ENCODE measurements around the gene SLC12A6. TPM values are rescaled to one million over a fixed set of nuclear protein-coding genes. Genes with fewer than 3 reads are reported as not detected.
"Not testable (repeated sequence)": the region's sequence is repeated elsewhere in the genome, so short reads cannot be mapped to it uniquely, and the experiment has no call there.

Gene SLC12A6
- 10 to 100 TPM; 22.7 to 23.0 TPM for total RNA-seq

GRCh38 chr15:34337557-34338306 lies at the start of gene SLC12A6:
Gene SLC12A6, minus strand, starts transcription at chr15:34337781. Its CDS starts 1,101 bp downstream, at chr15:34336680.
- POLR2A ChIA-PET = interaction anchor here (0.6 to 3.0 kb wide), 4 partner anchors 9 to 30 kb away, joined by 3 to 15 read pairs (median 4); partner anchors contain the start of gene LPCAT4
- CTCF ChIA-PET = interaction anchor here (1.2 to 2.3 kb wide), 4 partner anchors 10 to 97 kb away, joined by 3 to 9 read pairs (median 4); partner anchors contain the start of gene LPCAT4

- POLR2A ChIA-PET, CTCF ChIA-PET: not testable (repeated sequence)
Observed at GRCh38 chr15:34381829-34382521, 44.4 kb upstream of the SLC12A6 start.

GRCh38 chr15:34380491-34380890 lies 42.9 kb upstream of the SLC12A6 start:
- POLR2A ChIA-PET, CTCF ChIA-PET: not testable (repeated sequence)

GRCh38 chr15:34376856-34377255 lies 39.3 kb upstream of the SLC12A6 start:
- ChIA-PET CTCF (interaction anchor here (1.2 kb wide), 1 partner anchor 9 kb away, joined by 3 read pairs; no protein-coding TSS in a partner anchor), POLR2A (no interaction called here)

- POLR2A ChIA-PET, CTCF ChIA-PET: not testable (repeated sequence)
Observed at GRCh38 chr15:34375541-34375940, 38.0 kb upstream of the SLC12A6 start.

- ChIA-PET CTCF (interaction anchor here (1.1 to 1.2 kb wide), 2 partner anchors 14 to 17 kb away, joined by 3 read pairs; no protein-coding TSS in a partner anchor), POLR2A (no interaction called here)
Observed at GRCh38 chr15:34374816-34375215, 37.2 kb upstream of the SLC12A6 start.

GRCh38 chr15:34373951-34374350 lies 36.4 kb upstream of the SLC12A6 start:
- POLR2A ChIA-PET = no interaction called here
- CTCF ChIA-PET = interaction anchor here (1.1 to 1.2 kb wide), 2 partner anchors 13 to 16 kb away, joined by 3 read pairs; no protein-coding TSS in a partner anchor

GRCh38 chr15:34370643-34371042 lies 33.1 kb upstream of the SLC12A6 start:
- CTCF ChIA-PET = no interaction called here
- POLR2A ChIA-PET = no interaction called here

GRCh38 chr15:34370129-34370528 lies 32.5 kb upstream of the SLC12A6 start:
- ChIA-PET POLR2A (no interaction called here), CTCF (no interaction called here)

- POLR2A ChIA-PET = interaction anchor here (0.6 to 2.0 kb wide), 4 partner anchors 29 to 259 kb away, joined by 4 to 15 read pairs (median 4); partner anchors contain the start of genes GOLGA8B and SLC12A6
- CTCF ChIA-PET = interaction anchor here (0.6 to 3.5 kb wide), 16 partner anchors 9 to 310 kb away, joined by 3 to 23 read pairs (median 4); partner anchors contain the start of genes KATNBL1, NOP10, NUTM1 and SLC12A6
Observed at GRCh38 chr15:34367101-34368081, 29.8 kb upstream of the SLC12A6 start, which contains the start of gene LPCAT4. Gene LPCAT4, minus strand, starts transcription at chr15:34367196. Its CDS starts 96 bp downstream, at chr15:34367100.

GRCh38 chr15:34366271-34367065 lies 28.9 kb upstream of the SLC12A6 start:
- ChIA-PET POLR2A (interaction anchor here (0.6 to 2.0 kb wide), 6 partner anchors 24 to 258 kb away, joined by 3 to 15 read pairs (median 4); partner anchors contain the start of genes GOLGA8A, GOLGA8B, NOP10 and NUTM1), CTCF (interaction anchor here (0.6 to 3.5 kb wide), 10 partner anchors 8 to 149 kb away, joined by 3 to 23 read pairs (median 5); partner anchors contain the start of genes NOP10, NUTM1 and SLC12A6)

GRCh38 chr15:34365836-34366235 lies 28.3 kb upstream of the SLC12A6 start:
- POLR2A ChIA-PET = interaction anchor here (0.6 to 1.3 kb wide), 3 partner anchors 23 to 145 kb away, joined by 3 to 6 read pairs (median 4); partner anchors contain the start of genes GOLGA8A, NOP10 and NUTM1
- CTCF ChIA-PET = interaction anchor here (0.9 to 3.5 kb wide), 5 partner anchors 8 to 150 kb away, joined by 3 to 23 read pairs (median 5); partner anchors contain the start of genes NOP10, NUTM1 and SLC12A6

GRCh38 chr15:34365091-34365825 lies 27.7 kb upstream of the SLC12A6 start:
- ChIA-PET CTCF (interaction anchor here (1.5 to 3.5 kb wide), 2 partner anchors 22 to 27 kb away, joined by 5 to 23 read pairs; partner anchors contain the start of genes NOP10, NUTM1 and SLC12A6), POLR2A (interaction anchor here (0.5 to 1.3 kb wide), 2 partner anchors 22 to 35 kb away, joined by 3 to 4 read pairs; partner anchors contain the start of genes NOP10 and NUTM1)

- ChIA-PET CTCF (no interaction called here), POLR2A (no interaction called here)
Observed at GRCh38 chr15:34364041-34364440, 26.5 kb upstream of the SLC12A6 start.

- ChIA-PET POLR2A (no interaction called here), CTCF (no interaction called here)
Observed at GRCh38 chr15:34362047-34362773, 24.6 kb upstream of the SLC12A6 start.

GRCh38 chr15:34361278-34361677 lies 23.7 kb upstream of the SLC12A6 start:
- POLR2A ChIA-PET = no interaction called here

More at GRCh38 chr15:34361278-34361677, 23.7 kb upstream of the SLC12A6 start:
- CTCF ChIA-PET = interaction anchor here (0.5 to 1.3 kb wide), 3 partner anchors 13 to 1740 kb away, joined by 3 read pairs; partner anchors contain the start of genes NOP10 and NUTM1

Measured in activated CD8-positive, alpha-beta memory T cell treated with anti-CD3 and anti-CD28 coated beads for 36 hours (primary cell).